BLaER1 treated with 17β-estradiol and CSF1 and Interleukin-3, amounts not matched to agents 10 nM and 100 nM (cell line): ENCODE measurements around the gene ITPKC.

Experiments used
- H3K27ac ChIP-seq, 11 experiments: shearing (Covaris generic); formaldehyde crosslinking; 2 replicates each; pipeline ENCODE4 v1.8.1; 2022
- H3K27me3 ChIP-seq, 11 experiments: shearing (Covaris generic); formaldehyde crosslinking; 2 replicates each; pipeline ENCODE4 v1.8.1; 2022
- H3K36me3 ChIP-seq, 11 experiments: shearing (Covaris generic); formaldehyde crosslinking; 2 replicates each; pipeline ENCODE4 v1.8.1; 2022
- H3K4me1 ChIP-seq, 10 experiments: shearing (Covaris generic); formaldehyde crosslinking; 2 replicates each; pipeline ENCODE4 v1.8.1; 2022
- H3K4me2 ChIP-seq, 11 experiments: shearing (Covaris generic); formaldehyde crosslinking; 2 replicates each; pipeline ENCODE4 v1.8.1; 2022
- H3K4me3 ChIP-seq, 10 experiments: shearing (Covaris generic); formaldehyde crosslinking; 2 replicates each; pipeline ENCODE4 v1.8.1; 2022
- H3K9ac ChIP-seq, 11 experiments: shearing (Covaris generic); formaldehyde crosslinking; 2 replicates each; pipeline ENCODE4 v1.8.1; 2022
- H3K9me3 ChIP-seq, 11 experiments: shearing (Covaris generic); formaldehyde crosslinking; replicated peaks in 1 of 11; 2 replicates each; pipeline ENCODE4 v1.8.1; 2022
- H4K20me1 ChIP-seq, 11 experiments: shearing (Covaris generic); formaldehyde crosslinking; 2 replicates each; pipeline ENCODE4 v1.8.1; 2022
- Cebpa-rat ChIP-seq, 11 experiments: shearing (Covaris generic); IDR thresholded peaks; 2 replicates each; pipeline ENCODE4 v1.8.1; 2022

The ITPKC gene

DNA sequence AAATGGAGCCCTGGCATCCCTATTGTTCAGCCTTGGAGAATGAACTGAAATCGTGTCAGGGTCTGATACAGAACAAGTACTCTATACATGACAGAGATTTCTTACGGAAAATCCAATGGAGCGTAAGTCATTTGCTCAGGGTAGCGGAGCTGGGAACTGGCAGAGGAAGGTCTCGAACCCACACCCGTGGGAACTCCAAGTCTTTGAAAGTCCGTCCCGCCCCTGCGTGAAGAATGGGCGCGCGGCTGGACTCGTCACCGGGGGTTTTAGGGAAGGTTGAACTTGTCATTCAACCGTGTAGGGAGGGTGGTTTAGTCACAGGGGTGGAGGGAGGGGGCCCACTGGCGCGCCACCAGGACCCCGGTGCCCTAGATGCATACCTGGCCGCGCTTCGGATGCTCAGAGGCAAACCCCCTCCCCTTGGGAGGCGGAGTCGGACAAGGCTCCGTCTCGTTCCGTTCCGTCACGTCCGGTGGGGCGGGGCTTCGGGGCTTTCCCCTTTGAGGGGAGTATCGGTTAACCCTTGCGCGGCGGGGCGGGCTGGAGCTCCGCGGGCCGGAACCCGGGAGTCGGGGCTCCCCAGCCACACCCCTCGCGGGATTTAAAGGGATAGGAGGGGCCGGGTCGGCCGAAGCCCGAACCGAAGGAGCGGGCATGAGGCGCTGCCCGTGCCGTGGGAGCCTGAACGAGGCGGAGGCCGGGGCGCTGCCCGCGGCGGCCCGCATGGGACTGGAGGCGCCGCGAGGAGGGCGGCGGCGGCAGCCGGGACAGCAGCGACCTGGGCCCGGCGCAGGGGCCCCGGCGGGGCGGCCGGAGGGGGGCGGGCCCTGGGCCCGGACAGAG is at the start of gene ITPKC, which contains the start of gene COQ8B:
Gene ITPKC, plus strand, starts transcription at position 631 of the 843 bp plus-strand sequence. Its CDS starts 24 bp downstream, at position 655.
Gene COQ8B, minus strand, starts transcription at position 405 of the 843 bp plus-strand sequence. CDS start 2,254 bp downstream, outside the sequence.
- Histone ChIP-seq H4K20me1 (peaks cover 0 to 34% (median 8%) of the 10 kb centered on the region in 11 experiments; a peak in 9 of 22 replicates), H3K36me3 (peaks cover 0 to 16% (median 4%) of the 10 kb centered on the region in 11 experiments; a peak in 5 of 22 replicates), H3K27me3 (no peaks in the 10 kb centered on the region), H3K9ac (peak within 1 kb of the TSS; percentile 78 to 94 (median 90)), H3K4me2 (peak within 1 kb of the TSS; percentile 84 to 100 (median 97)), H3K27ac (peak within 1 kb of the TSS; percentile 72 to 90 (median 86)), H3K4me3 (peak within 1 kb of the TSS; percentile 71 to 93 (median 83)), H3K9me3 (no peaks in the 10 kb centered on the region), H3K4me1 (peaks cover 58 to 71% (median 65%) of the 10 kb centered on the region in 10 experiments)
- TF ChIP-seq Cebpa-rat (IDR thresholded peaks at IDR 0.05) = no peak

GRCh38 chr19:40667602-40668001 is 49.3 kb upstream of the ITPKC start:
- no peaks in the 10 kb centered on the region for H3K27me3 ChIP-seq
- TF ChIP-seq Cebpa-rat (IDR thresholded peaks at IDR 0.05) = no peak
- H3K9me3 ChIP-seq = peaks cover 17 to 27% (median 25%) of the 10 kb centered on the region in 11 experiments
- H3K36me3 ChIP-seq = peaks cover 50 to 61% (median 59%) of the 10 kb centered on the region in 11 experiments
- H3K9ac ChIP-seq = no peak overlapping the region
- no peak overlapping the region for H3K4me3 ChIP-seq
- no peak overlapping the region for H3K27ac ChIP-seq
- no peak overlapping the region for H3K4me2 ChIP-seq
- no peaks in the 10 kb centered on the region for H4K20me1 ChIP-seq
- peaks cover 7 to 17% (median 10%) of the 10 kb centered on the region in 10 experiments for H3K4me1 ChIP-seq

GRCh38 chr19:40668991-40669614 is 47.8 kb upstream of the ITPKC start:
- no peaks in the 10 kb centered on the region for H4K20me1 ChIP-seq
- H3K9me3 ChIP-seq = peaks cover 17 to 27% (median 25%) of the 10 kb centered on the region in 11 experiments
- no peaks in the 10 kb centered on the region for H3K27me3 ChIP-seq
- no peak overlapping the region for H3K4me3 ChIP-seq
- TF ChIP-seq Cebpa-rat (IDR thresholded peaks at IDR 0.05) = no peak
- peaks cover 64 to 76% (median 73%) of the 10 kb centered on the region in 11 experiments for H3K36me3 ChIP-seq
- peaks cover 0 to 8% (median 1%) of the 10 kb centered on the region in 10 experiments; a peak in 13 of 20 replicates for H3K4me1 ChIP-seq
- H3K9ac ChIP-seq = no peak overlapping the region
- H3K27ac ChIP-seq = no peak overlapping the region
- H3K4me2 ChIP-seq = no peak overlapping the region

DNA sequence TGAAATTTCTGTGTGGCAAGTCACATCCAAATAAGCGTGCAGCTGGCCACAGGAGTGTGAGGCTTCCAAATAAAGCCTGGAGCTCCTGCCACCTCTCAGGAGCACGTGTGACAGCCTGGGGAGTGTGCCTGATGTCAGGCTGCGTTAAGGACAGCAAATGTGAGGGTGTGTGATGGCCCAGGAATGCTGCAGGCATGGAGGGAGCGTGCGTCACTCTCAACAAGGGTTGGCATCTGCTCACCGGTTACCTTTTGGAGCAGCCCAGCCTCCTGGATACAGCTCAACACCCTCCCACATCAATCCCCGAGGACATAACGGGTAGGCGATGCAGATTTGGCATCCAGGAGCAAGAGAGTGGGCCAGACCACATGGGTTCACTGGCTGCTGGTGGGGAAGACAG is 45.5 kb upstream of the ITPKC start:
- Histone ChIP-seq H4K20me1 (no peaks in the 10 kb centered on the region), H3K4me1 (peaks cover 0 to 3% (median 0%) of the 10 kb centered on the region in 10 experiments; a peak in 1 of 20 replicates), H3K27ac (no peak overlapping the region), H3K4me3 (no peak overlapping the region), H3K4me2 (no peak overlapping the region), H3K9me3 (peaks cover 17 to 27% (median 25%) of the 10 kb centered on the region in 11 experiments), H3K9ac (no peak overlapping the region), H3K27me3 (no peaks in the 10 kb centered on the region), H3K36me3 (peaks cover 80 to 97% (median 92%) of the 10 kb centered on the region in 11 experiments)
- TF ChIP-seq Cebpa-rat (IDR thresholded peaks at IDR 0.05) = no peak

DNA sequence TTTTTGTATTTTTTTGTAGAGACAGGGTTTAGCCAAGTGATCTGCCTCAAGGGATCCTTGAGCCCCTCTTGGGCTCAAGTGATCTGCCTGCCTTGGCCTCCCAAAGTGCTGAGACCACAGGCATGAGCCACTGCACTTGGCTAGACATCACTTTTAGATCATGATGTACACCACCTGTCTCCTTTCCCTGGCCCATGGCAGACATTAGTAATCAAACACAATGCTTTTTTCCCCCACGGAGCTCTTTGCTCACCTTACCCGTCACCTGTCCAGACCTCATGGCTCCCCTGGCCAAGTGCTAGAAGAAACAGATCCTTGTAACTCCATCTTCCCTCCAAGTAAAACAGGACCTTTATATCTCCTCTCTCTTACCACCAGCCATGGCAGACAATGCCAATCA is 44.9 kb upstream of the ITPKC start:
- TF ChIP-seq Cebpa-rat (IDR thresholded peaks at IDR 0.05) = no peak
- Histone ChIP-seq H3K4me3 (no peak overlapping the region), H3K4me1 (no peaks in the 10 kb centered on the region), H3K9ac (no peak overlapping the region), H3K27ac (no peak overlapping the region), H3K4me2 (no peak overlapping the region), H3K27me3 (no peaks in the 10 kb centered on the region), H3K36me3 (peaks cover 86 to 100% (median 96%) of the 10 kb centered on the region in 11 experiments), H3K9me3 (peaks cover 17 to 27% (median 25%) of the 10 kb centered on the region in 11 experiments), H4K20me1 (no peaks in the 10 kb centered on the region)

DNA sequence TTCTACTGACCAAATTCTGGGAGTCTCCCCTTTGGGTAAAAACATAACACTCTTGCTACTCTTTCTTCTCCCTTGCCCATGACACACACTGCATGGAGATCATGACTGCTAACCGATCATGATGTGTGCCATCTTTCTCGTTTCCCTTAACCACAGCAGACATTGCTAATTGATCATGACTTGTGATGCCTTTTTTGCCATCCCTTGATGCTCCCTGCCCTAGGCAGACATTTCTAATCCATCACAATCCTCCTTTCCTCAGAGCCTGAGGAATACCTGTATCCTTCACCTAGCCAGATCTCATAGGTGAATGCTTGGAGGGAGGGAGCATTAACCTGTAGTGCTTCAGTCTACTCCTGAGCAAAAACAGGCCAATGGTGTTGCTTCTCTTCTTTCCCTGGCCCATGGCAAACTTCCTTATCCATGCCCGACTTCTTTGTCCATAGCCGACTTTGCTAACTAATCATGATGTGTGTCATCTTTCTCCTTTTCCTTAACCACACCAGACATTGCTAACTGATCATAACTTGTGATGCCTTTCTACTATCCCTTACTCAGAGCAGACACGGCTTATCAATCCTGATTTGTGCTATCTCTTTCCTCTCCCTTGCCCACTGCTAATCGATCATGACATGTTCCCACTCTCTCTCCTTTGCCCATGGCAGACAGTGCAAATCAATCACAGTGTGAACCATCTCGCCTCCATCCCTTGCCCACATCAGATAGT is 44.2 kb upstream of the ITPKC start:
- H3K27me3 ChIP-seq = no peaks in the 10 kb centered on the region
- H3K4me3 ChIP-seq = no peak overlapping the region
- no peak overlapping the region for H3K27ac ChIP-seq
- H4K20me1 ChIP-seq = no peaks in the 10 kb centered on the region
- H3K36me3 ChIP-seq = peaks cover 89 to 100% (median 96%) of the 10 kb centered on the region in 11 experiments
- H3K9ac ChIP-seq = no peak overlapping the region
- no peaks in the 10 kb centered on the region for H3K4me1 ChIP-seq
- H3K4me2 ChIP-seq = no peak overlapping the region
- H3K9me3 ChIP-seq = peaks cover 17 to 27% (median 25%) of the 10 kb centered on the region in 11 experiments
- TF ChIP-seq Cebpa-rat (IDR thresholded peaks at IDR 0.05) = no peak

- H3K4me3 ChIP-seq = no peak overlapping the region
- peaks cover 89 to 100% (median 96%) of the 10 kb centered on the region in 11 experiments for H3K36me3 ChIP-seq
- no peak overlapping the region for H3K4me2 ChIP-seq
- no peak overlapping the region for H3K9ac ChIP-seq
- TF ChIP-seq Cebpa-rat (IDR thresholded peaks at IDR 0.05) = no peak
- no peaks in the 10 kb centered on the region for H3K4me1 ChIP-seq
- H4K20me1 ChIP-seq = no peaks in the 10 kb centered on the region
- no peak overlapping the region for H3K27ac ChIP-seq
- no peaks in the 10 kb centered on the region for H3K27me3 ChIP-seq
- peaks cover 17 to 24% (median 22%) of the 10 kb centered on the region in 11 experiments for H3K9me3 ChIP-seq
Measured at GRCh38 chr19:40673397-40673796, 43.5 kb upstream of the ITPKC start.

DNA sequence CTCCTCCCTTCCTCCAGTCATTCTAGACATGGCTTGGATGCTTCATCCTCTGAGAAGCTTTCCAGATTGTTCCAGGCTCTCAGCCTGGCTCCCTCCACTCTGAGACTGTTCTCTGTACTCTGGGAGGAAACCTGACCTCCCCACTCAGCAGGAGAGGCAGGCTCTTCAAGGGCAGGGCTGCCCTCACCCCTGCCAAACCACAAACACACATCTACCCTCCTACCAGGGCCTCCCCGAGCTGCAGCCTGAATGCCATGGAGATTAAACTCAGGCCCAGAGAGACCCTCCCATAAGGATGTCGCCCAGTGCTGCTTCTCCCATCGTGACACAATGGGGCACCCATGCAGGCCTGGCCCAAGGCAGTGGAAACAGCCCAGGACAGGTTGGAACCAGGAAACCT is 42.6 kb upstream of the ITPKC start:
- H3K27ac ChIP-seq = no peak overlapping the region
- peaks cover 9 to 15% (median 13%) of the 10 kb centered on the region in 11 experiments for H3K9me3 ChIP-seq
- TF ChIP-seq Cebpa-rat (IDR thresholded peaks at IDR 0.05) = no peak
- H3K4me3 ChIP-seq = no peak overlapping the region
- H3K4me1 ChIP-seq = no peaks in the 10 kb centered on the region
- no peaks in the 10 kb centered on the region for H4K20me1 ChIP-seq
- H3K4me2 ChIP-seq = no peak overlapping the region
- peaks cover 89 to 100% (median 96%) of the 10 kb centered on the region in 11 experiments for H3K36me3 ChIP-seq
- no peak overlapping the region for H3K9ac ChIP-seq
- no peaks in the 10 kb centered on the region for H3K27me3 ChIP-seq
